Activated B cell treated with CpG ODN at 0.5 μM for 24 hours (primary cell): ENCODE results near the gene MPZL2. TPM values are rescaled to one million over a fixed set of nuclear protein-coding genes. Genes with fewer than 3 reads are reported as not detected.

Experiments used
- ATAC-seq: fragments of 200-7000 bp; cut with Tn5 transposase; one replicate; pipeline ENCODE4 v1.10.0; 2021; ENCODE audit warnings: low read depth, mild to moderate bottlenecking, moderate library complexity
- CTCF ChIA-PET: fragments of 350-600 bp; sonication (Branson Sonifier 250); formaldehyde crosslinking; loops from one replicate; lab custom pipeline; 2021; ENCODE audit warnings: antibody characterized with exemption; lab: Charles Lee
- POLR2A ChIA-PET: fragments of 350-600 bp; sonication (Branson Sonifier 250); formaldehyde crosslinking; loops from one replicate; lab custom pipeline; 2021; ENCODE audit warnings: antibody characterized with exemption; lab: Charles Lee
- DNase-seq: peaks from one replicate; pipeline ENCODE4 v3.0.0; 2022
- H3K27ac Mint-ChIP-seq: one replicate; pipeline ENCODE4 v1.8.0; 2020; ENCODE audit warnings: mixed read lengths
- H3K27me3 Mint-ChIP-seq: one replicate; pipeline ENCODE4 v1.8.0; 2021; ENCODE audit warnings: mixed read lengths
- H3K36me3 Mint-ChIP-seq: one replicate; pipeline ENCODE4 v1.8.0; 2021; ENCODE audit warnings: low read depth, mixed read lengths
- H3K4me1 Mint-ChIP-seq: one replicate; pipeline ENCODE4 v1.8.0; 2021; ENCODE audit warnings: mixed read lengths
- H3K4me3 Mint-ChIP-seq: one replicate; pipeline ENCODE4 v1.8.0; 2020; ENCODE audit warnings: mild to moderate bottlenecking, mixed read lengths
- H3K9me3 Mint-ChIP-seq: one replicate; pipeline ENCODE4 v1.8.0; 2020; ENCODE audit warnings: mixed read lengths
- intact Hi-C: fragments of 100-400 bp; cut with micrococcal nuclease; formaldehyde crosslinking; loops from one replicate; pipeline ENCODE4 v1.15.1; 2024
- total RNA-seq: library from RNA; stranded (reverse); gene quantifications from 2 replicates; pipeline ENCODE4 v1.2.3, GENCODE V29; 2022
- TF ChIP-seq, protein P1 (sequence below): fragments of 200-600 bp; IDR thresholded peaks from one replicate; pipeline ENCODE4 v1.8.0; 2022; ENCODE audit warnings: antibody characterized with exemption, mild to moderate bottlenecking

MPZL2 gene
- total RNA-seq, 1 donor from 2014 or later: not detected

DNA sequence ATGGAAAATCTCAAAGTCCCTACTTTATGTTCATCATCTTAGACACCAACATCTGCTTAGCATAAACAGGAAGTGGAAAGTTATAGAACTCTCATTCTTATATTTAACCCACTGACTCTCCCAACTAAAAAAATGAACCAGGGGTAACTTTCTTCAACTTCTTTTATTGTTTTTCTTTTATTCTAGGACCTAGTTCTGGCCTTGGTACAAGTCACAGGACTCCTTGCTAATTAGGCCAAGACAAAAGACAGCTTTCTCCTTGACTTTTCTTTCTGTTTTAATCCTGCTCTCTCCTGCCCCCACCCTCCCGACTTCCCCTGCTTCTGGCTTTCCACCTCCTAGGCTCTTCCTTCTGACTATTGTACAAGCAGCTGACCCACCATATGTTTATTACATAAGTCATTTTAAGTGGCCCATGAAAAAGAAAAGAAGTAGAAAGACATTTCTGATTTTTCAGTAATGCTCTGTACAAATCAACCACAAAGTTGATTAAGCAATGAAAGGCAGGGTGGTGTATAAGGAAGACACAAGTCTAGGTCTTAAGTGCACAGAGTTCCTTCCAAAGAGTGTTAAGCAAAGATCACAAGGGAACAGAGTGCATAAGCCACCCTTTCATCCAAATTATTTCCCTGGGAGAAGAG lies 57.6 kb downstream of the MPZL2 start:
- ChIA-PET CTCF (no interaction called here), POLR2A (no interaction called here)
- no peaks in the 10 kb centered on the region for H3K36me3 Mint-ChIP-seq
- peaks cover 13% of the 10 kb centered on the region for H3K27me3 Mint-ChIP-seq
- TF ChIP-seq, protein P1, sequence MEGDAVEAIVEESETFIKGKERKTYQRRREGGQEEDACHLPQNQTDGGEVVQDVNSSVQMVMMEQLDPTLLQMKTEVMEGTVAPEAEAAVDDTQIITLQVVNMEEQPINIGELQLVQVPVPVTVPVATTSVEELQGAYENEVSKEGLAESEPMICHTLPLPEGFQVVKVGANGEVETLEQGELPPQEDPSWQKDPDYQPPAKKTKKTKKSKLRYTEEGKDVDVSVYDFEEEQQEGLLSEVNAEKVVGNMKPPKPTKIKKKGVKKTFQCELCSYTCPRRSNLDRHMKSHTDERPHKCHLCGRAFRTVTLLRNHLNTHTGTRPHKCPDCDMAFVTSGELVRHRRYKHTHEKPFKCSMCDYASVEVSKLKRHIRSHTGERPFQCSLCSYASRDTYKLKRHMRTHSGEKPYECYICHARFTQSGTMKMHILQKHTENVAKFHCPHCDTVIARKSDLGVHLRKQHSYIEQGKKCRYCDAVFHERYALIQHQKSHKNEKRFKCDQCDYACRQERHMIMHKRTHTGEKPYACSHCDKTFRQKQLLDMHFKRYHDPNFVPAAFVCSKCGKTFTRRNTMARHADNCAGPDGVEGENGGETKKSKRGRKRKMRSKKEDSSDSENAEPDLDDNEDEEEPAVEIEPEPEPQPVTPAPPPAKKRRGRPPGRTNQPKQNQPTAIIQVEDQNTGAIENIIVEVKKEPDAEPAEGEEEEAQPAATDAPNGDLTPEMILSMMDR: no peak
- ATAC-seq: no peak
- peaks cover 10% of the 10 kb centered on the region for H3K4me1 Mint-ChIP-seq
- H3K9me3 Mint-ChIP-seq: no peaks in the 10 kb centered on the region
- DNase-seq: no peak
- H3K27ac Mint-ChIP-seq: no peak overlapping the region
- intact Hi-C loops: no loop called here
- no peak overlapping the region for H3K4me3 Mint-ChIP-seq

DNA sequence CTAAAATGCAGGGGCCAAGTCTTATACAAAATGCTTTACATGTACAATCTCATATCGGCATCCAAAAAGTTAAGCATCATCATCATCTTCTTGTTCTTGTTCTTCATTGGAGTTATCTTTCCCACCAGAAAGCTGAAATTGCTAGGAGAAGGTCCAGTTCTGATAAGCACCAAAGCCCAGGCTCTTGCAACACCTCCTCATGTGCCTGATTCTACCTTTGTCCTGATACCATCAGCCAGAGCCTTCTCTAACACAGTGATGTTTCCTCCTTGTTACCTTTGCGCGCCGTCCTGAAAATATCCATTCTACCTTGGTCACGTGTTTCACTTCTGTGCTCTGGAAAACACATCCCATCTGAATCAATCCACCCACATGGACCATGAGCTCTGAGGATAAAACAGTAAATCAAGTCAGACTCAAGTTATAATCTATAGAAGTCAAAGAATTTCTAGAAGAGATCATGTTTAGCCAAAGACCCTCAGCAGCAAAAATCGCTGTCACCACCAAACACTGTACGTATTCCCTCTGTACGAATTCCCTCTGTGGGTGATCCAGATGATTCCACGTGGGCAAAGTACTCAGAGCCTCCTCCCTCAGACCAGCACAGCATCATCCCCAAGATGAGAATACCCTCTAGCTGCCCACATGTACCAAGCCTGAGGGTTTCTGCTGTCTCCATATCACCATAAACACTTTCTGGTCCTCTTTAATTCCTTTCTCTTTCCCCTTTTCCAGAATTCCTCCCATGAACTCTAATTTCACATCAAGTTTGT lies 58.3 kb downstream of the MPZL2 start:
- Mint-ChIP-seq H3K9me3 (no peaks in the 10 kb centered on the region), H3K27me3 (peaks cover 13% of the 10 kb centered on the region), H3K27ac (no peak overlapping the region), H3K4me1 (peaks cover 10% of the 10 kb centered on the region), H3K36me3 (no peaks in the 10 kb centered on the region), H3K4me3 (no peak overlapping the region)
- CTCF ChIA-PET: no interaction called here
- no peak for ATAC-seq
- POLR2A ChIA-PET: no interaction called here
- TF ChIP-seq, protein P1: no peak
- intact Hi-C loops: no loop called here
- no peak for DNase-seq

Other genes starting within 250 kb of the MPZL2 start
- not detected in 2 replicates for gene TMPRSS4, start 187.2 kb downstream of the MPZL2 start, total RNA-seq
- 1.8 and 1.9 TPM in 2 replicates for gene SMIM35, start 177.3 kb downstream of the MPZL2 start, total RNA-seq
- gene SCN4B, start 111.5 kb downstream of the MPZL2 start, total RNA-seq: not detected in 2 replicates
- gene SCN2B, start 87.7 kb downstream of the MPZL2 start, total RNA-seq: not detected in 2 replicates
- gene JAML, start 39.3 kb downstream of the MPZL2 start, total RNA-seq: 1.2 and 1.5 TPM in 2 replicates
- gene MPZL3, start 11.9 kb downstream of the MPZL2 start, total RNA-seq: 2.9 and 3.7 TPM in 2 replicates
- gene CD3E, start 40.4 kb upstream of the MPZL2 start, total RNA-seq: 0.59 and 0.95 TPM in 2 replicates
- 1.8 TPM in 1 of 2 replicates, not detected in the other for gene CD3D, start 78.4 kb upstream of the MPZL2 start, total RNA-seq
- gene CD3G, start 80.0 kb upstream of the MPZL2 start, total RNA-seq: 0.20 TPM in 1 of 2 replicates, not detected in the other
- 28.4 and 34.2 TPM in 2 replicates for gene UBE4A, start 95.3 kb upstream of the MPZL2 start, total RNA-seq
- gene ATP5MG, start 137.3 kb upstream of the MPZL2 start, total RNA-seq: 199 and 230 TPM in 2 replicates
- 104 and 117 TPM in 2 replicates for gene KMT2A, start 172.2 kb upstream of the MPZL2 start, total RNA-seq